GM19395 (cell line): ENCODE results near the gene PRM1.
"Not testable (repeated sequence)": the region's sequence is repeated elsewhere in the genome, so short reads cannot be mapped to it uniquely, and the experiment has no call there.

Experiments used
- ATAC-seq: cut with Tn5 transposase; IDR thresholded peaks from one replicate; pipeline ENCODE4 v1.9.1; 2021; ENCODE audit warnings: mild to moderate bottlenecking, moderate library complexity; ENCODE audit not compliant: unreplicated experiment

The PRM1 gene

GRCh38 chr16:11298143-11298900 is 17.2 kb upstream of the PRM1 start:
- no peak for ATAC-seq

DNA sequence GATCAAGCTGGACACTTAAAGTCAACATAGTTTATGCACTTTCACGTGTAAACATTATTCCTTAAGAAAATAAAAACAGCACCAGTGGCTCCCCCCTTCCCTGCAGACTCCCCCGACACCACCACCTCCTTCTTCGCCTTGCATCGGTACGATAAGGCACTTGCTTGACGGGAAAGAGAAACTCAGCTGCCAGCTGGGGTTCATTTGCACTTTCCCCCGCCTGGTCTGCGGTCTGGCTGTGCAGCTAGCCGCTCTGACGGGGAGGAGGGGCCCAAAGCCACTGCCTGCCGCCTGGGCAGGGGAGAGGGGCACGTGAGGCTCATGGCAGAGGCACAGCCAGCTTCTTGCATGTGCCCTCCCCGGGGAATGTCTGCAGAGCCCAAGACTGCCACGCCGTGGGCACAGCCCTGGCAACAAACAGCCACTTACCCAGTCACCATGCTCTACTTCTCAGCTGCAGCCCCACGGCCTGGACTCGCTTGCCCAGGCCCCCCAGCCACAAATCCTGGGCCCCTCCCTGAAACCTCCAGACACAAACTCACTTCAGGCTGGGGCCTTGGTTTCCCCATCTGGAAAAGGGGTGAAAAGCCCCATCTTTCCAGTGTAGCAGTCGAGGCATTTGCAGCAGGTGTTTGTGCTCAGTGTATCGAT is 16.5 kb upstream of the PRM1 start:
- peak; percentile 78 for ATAC-seq

GRCh38 chr16:11296706-11297491 is 15.8 kb upstream of the PRM1 start:
- no peak for ATAC-seq

GRCh38 chr16:11296351-11296705 is 15.2 kb upstream of the PRM1 start:
- no peak for ATAC-seq

GRCh38 chr16:11295672-11296071 is 14.5 kb upstream of the PRM1 start:
- ATAC-seq: no peak

GRCh38 chr16:11292076-11292748 is 11.1 kb upstream of the PRM1 start:
- no peak for ATAC-seq

GRCh38 chr16:11291091-11291703 is 10.1 kb upstream of the PRM1 start:
- ATAC-seq: no peak

- no peak for ATAC-seq
Measured at GRCh38 chr16:11290102-11290893, 9.2 kb upstream of the PRM1 start.

GRCh38 chr16:11289696-11290095 is 8.6 kb upstream of the PRM1 start:
- ATAC-seq: not testable (repeated sequence)

DNA sequence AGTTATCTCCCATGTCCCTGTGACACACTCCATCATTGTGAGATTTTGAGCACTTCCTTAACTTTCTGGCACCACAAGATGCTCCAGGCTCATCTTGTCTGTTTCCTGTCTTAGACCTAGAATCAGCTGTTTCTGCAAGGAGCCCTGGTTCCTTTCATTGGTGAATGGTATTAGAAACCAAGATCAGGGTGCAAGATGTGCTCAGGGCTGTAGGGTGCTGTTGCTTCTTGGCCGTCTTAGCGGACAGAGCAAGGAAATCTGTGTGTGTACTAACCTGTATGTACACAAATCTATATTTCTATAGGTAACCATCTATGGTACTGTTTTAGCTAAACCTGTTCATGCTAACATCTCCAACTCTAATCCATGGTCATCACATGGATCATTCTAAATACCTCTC is 8.1 kb upstream of the PRM1 start:
- no peak for ATAC-seq

- no peak for ATAC-seq
Measured at GRCh38 chr16:11285842-11286241, 4.7 kb upstream of the PRM1 start.

DNA sequence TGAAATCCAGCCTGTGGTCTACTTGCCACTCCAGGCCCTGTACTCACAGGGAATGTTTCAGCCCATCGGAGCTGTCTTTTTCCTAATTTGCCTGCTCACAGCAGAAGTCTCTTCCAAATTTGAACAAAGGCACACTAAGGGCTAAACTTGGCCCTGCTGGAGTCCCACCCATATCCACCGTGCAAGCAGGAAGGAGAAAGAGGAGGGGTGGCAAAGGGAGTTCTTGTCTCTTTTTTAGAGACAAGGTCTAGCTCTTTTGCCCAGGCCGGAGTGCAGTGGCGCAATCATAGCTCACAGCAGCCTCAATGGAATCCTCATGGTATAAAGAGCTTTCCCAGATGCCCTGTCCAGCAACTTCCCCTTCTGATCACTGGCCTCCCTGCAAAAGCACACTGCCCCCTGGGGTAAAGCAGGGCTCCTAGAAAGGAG is 2.7 kb upstream of the PRM1 start:
- ATAC-seq: no peak

GRCh38 chr16:11278681-11279628 is 2.2 kb downstream of the PRM1 start:
- ATAC-seq: no peak

- no peak for ATAC-seq
Measured at GRCh38 chr16:11277607-11278337, 3.4 kb downstream of the PRM1 start.

DNA sequence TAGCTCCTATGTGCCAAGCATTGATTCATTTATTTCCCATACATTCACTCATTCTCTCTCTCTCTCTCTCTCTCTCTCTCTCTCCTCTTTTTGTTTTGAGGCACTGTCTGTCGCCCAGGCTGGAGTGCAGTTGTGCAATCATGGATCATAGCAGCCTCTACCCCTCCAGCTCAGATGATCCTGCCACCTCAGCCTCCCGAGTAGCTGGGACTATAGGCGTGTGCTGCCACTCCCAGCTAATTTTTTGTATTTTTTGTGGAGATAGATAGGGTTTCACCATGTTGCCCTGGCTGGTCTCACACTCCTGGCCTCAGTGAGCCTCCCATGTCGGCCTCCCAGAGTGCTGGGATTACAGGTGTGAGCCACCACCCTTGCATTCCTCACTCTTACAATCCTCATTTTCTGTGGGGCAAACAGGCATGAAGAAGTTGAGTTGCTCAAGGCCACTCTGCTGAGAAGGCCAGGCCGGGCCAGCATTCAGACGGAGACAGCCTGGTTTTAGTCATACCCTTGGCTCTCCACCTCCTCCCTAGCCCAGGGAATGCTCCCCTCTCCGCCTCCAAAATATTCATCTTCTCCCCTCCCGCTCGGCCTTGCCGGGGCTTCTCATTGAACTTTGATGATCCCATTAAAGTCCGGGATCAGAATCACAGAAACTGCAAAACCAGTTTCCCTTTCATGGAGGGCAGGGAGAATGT is 4.1 kb downstream of the PRM1 start:
- no peak for ATAC-seq

DNA sequence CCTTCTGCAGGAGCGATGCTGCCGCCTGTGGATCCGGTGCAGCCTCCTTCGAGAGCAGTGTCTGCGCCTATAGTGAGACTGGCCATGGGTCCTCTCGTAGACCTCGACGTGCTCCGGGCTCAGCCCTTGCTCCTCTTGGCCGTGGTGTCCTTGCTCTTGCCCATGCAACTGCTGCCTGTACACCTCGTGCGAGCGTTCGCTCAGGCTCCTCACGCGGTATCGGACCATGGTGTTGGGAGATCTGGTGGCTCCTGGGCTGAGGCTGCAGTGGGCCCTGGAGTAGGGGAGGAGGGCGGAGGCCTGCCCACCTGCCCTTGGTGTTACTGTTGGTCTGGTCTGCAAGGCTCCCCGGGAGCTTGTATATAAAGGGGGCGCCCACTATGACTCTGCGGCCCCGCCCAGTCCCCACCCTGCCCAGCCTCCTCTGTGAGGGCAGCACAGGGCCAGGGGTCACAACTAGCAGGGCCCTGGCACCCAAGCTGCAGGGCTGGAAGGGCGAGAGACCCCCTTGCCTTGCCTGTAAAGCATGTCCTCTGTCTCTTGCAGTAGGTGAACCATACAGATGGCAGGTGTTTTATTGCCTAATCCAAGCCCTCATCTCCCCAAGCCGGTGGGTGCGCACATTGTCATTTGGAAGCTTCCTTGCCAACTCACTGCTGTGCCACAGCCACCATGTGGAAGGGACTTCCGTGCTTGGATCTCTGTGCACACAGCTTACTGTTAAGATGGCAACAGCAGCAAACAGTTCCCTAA is 4.8 kb downstream of the PRM1 start, which contains the start of gene PRM2:
Gene PRM2 (minus strand): TSS at position 338 of the 753 bp plus-strand sequence. CDS start 110 bp downstream, at position 228.
- no peak for ATAC-seq

DNA sequence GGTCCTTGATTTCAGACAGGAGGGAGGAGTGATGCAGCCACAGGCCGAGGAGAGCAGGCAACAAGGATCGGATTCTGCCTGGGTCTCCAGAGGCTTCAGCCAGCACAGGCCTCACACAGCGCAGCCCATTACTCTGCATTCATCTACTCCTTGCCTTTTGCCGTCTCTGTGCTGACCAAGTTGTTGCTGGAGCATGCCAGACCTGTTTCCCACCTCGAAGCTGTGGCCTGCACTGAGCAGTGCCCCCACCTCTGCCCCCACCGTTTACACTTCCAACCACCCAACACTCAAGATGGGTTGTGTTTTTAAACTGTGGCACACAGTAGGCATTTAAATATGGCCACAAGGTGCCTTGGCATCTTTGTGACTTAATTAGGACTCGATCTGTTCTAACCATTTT is 6.2 kb downstream of the PRM1 start:
- ATAC-seq: no peak
